Transverse colon (tissue), 4 donors: ENCODE results near the gene LRRN3. TPM values are rescaled to one million over a fixed set of nuclear protein-coding genes. Genes with fewer than 3 reads are reported as not detected.

Experiments used
- DNase-seq: peaks from one replicate; pipeline ENCODE4 v3.0.0-alpha.2; 2019
- H3K27ac ChIP-seq, 4 donors: fragments of 200-600 bp; sonication (generic); 2 replicates each; pipeline ENCODE4 v1.5.1; 2016 to 2018; ENCODE audit warnings: inconsistent platforms in 4 of 4
- H3K27me3 ChIP-seq: fragments of 200-600 bp; sonication (generic); 2 replicates; pipeline ENCODE4 v1.5.1; 2017; ENCODE audit warnings: inconsistent platforms
- H3K36me3 ChIP-seq, 4 donors: fragments of 200-600 bp; sonication (generic); 2 replicates each; pipeline ENCODE4 v1.5.1; 2017 to 2019; ENCODE audit warnings: inconsistent platforms in 4 of 4
- H3K4me1 ChIP-seq, 4 donors: fragments of 200-600 bp; sonication (generic); 2 replicates each; pipeline ENCODE4 v1.5.1; 2017 to 2020; ENCODE audit warnings: inconsistent platforms in 4 of 4
- H3K4me3 ChIP-seq, 4 donors: fragments of 200-600 bp; sonication (generic); 1 replicate in 1 of 4; 2 replicates in 3 of 4; pipeline versions ENCODE4 v1.5.1 to v1.6.1; 2017 to 2019; ENCODE audit warnings: inconsistent platforms in 4 of 4
- H3K9me3 ChIP-seq, 2 donors: fragments of 200-600 bp; sonication (generic); 2 replicates each; pipeline ENCODE4 v1.5.1; 2017 to 2019; ENCODE audit warnings: inconsistent platforms in 2 of 2
- EP300 ChIP-seq: sonication (generic); formaldehyde crosslinking; IDR thresholded peaks from one replicate; pipeline ENCODE4 v1.6.1; 2017; ENCODE audit warnings: antibody characterized with exemption, low read depth
- POLR2A ChIP-seq: fragments of 450-650 bp; IDR thresholded peaks from one replicate; pipeline ENCODE4 v1.6.1; 2016; ENCODE audit warnings: antibody characterized with exemption, mild to moderate bottlenecking, moderate library complexity
- POLR2AphosphoS5 ChIP-seq, 3 donors: sonication (generic); formaldehyde crosslinking; IDR thresholded peaks; one replicate each; pipeline ENCODE4 v1.6.1; 2016; ENCODE audit warnings: antibody characterized with exemption in 3 of 3
- WGBS, 2 donors: methylation state at CpG; one replicate each; pipeline ENCODE4 v1.1.5; 2018; ENCODE audit warnings: low coverage in 1 of 2; 5-methylcytosine and 5-hydroxymethylcytosine counted together
- in situ Hi-C, 4 donors: fragments of 200-750 bp; cut with MboI; loops; one replicate each; pipeline versions ENCODE4 v1.15.0 to v1.15.1; 2017; ENCODE audit warnings: low sequenced_read_pairs in 3 of 4, low pct_ligation_motif_present in 1 of 4, low pct_unique_long_range_greater_than_20kb in 1 of 4
- intact Hi-C: fragments of 100-400 bp; cut with DNase I; formaldehyde crosslinking; loops from one replicate; pipeline ENCODE4 v1.15.1; 2023; ENCODE audit warnings: low total_unique reads
- total RNA-seq, 4 donors: library from RNA; depleted of rRNA; stranded (reverse); fragments of >200 nt; gene quantifications; one replicate each; pipeline ENCODE4 v1.1.0, GENCODE V29; 2016
- TF ChIP-seq, protein P1 (sequence below), 5 experiments: fragments of 200-600 bp in 3 of 5; fragments of 450-650 bp in 2 of 5; sonication (generic) in 3 of 5; IDR thresholded peaks; 1 replicate in 2 of 5; 2 replicates in 3 of 5; pipeline ENCODE4 v1.5.1; 2016 to 2017; ENCODE audit warnings: antibody characterized with exemption in 5 of 5, inconsistent platforms in 3 of 5, mild to moderate bottlenecking in 2 of 5, moderate library complexity in 1 of 5

LRRN3 gene
- total RNA-seq, 4 donors from 2014 or later = 0.27 to 0.32 TPM; not detected in 2

DNA sequence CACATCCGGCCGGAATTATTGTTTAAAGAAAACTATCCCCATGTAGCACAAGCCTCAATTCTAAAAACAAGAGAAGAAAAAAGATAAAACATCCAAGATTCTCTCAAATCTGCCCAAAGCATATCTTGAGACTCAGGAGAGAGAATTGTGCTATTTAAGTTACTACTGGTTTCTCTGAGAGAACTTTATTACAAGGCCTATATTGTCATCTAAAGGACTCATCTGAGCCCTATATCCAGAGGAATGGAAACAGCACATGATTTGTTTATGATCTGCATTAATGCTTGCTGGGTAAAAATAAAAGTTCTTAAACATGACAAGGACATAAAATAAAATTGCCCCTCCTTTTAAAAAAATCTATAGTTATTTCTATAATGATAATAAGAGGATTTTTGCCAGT, 25.0 kb downstream of the LRRN3 start:
- in situ Hi-C loops = no loop called here
- Histone ChIP-seq H3K27me3 (no peaks in the 10 kb centered on the region), H3K4me1 (no peaks in the 10 kb centered on the region), H3K9me3 (no peaks in the 10 kb centered on the region), H3K36me3 (no peaks in the 10 kb centered on the region), H3K27ac (no peak overlapping the region), H3K4me3 (no peak overlapping the region)
- WGBS, 2 donors = 97 to 100% methylated on average over 2 of the region's 2 CpGs
- no peak for DNase-seq
- intact Hi-C loops = no loop called here
- TF ChIP-seq POLR2A = no peak
- TF ChIP-seq, protein P1, sequence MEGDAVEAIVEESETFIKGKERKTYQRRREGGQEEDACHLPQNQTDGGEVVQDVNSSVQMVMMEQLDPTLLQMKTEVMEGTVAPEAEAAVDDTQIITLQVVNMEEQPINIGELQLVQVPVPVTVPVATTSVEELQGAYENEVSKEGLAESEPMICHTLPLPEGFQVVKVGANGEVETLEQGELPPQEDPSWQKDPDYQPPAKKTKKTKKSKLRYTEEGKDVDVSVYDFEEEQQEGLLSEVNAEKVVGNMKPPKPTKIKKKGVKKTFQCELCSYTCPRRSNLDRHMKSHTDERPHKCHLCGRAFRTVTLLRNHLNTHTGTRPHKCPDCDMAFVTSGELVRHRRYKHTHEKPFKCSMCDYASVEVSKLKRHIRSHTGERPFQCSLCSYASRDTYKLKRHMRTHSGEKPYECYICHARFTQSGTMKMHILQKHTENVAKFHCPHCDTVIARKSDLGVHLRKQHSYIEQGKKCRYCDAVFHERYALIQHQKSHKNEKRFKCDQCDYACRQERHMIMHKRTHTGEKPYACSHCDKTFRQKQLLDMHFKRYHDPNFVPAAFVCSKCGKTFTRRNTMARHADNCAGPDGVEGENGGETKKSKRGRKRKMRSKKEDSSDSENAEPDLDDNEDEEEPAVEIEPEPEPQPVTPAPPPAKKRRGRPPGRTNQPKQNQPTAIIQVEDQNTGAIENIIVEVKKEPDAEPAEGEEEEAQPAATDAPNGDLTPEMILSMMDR (IDR thresholded peaks at IDR 0.05) = no peak
- no peak for TF ChIP-seq POLR2AphosphoS5 (IDR thresholded peaks at IDR 0.05)
- TF ChIP-seq EP300 = no peak

- H3K4me1 ChIP-seq = no peaks in the 10 kb centered on the region
- H3K9me3 ChIP-seq = no peaks in the 10 kb centered on the region
- H3K36me3 ChIP-seq = no peaks in the 10 kb centered on the region
- H3K4me3 ChIP-seq = no peak overlapping the region
- H3K27ac ChIP-seq = no peak overlapping the region
- 31 to 42% methylated on average over 3 of the region's 3 CpGs for WGBS, 2 donors
- no peaks in the 10 kb centered on the region for H3K27me3 ChIP-seq
- no peak for TF ChIP-seq POLR2A
- TF ChIP-seq, protein P1 (IDR thresholded peaks at IDR 0.05) = no peak
- TF ChIP-seq EP300 = no peak
- TF ChIP-seq POLR2AphosphoS5 (IDR thresholded peaks at IDR 0.05) = no peak
- in situ Hi-C loops (no loop called here), intact Hi-C loops (no loop called here)
- DNase-seq = no peak
Observed at GRCh38 chr7:111126987-111127386, 36.1 kb downstream of the LRRN3 start.

- no peak for TF ChIP-seq EP300
- TF ChIP-seq, protein P1 (IDR thresholded peaks at IDR 0.05) = no peak
- no peak for TF ChIP-seq POLR2AphosphoS5 (IDR thresholded peaks at IDR 0.05)
- TF ChIP-seq POLR2A = no peak
- in situ Hi-C loops = no loop called here
Observed at GRCh38 chr7:111129435-111129834, 38.5 kb downstream of the LRRN3 start.

DNA sequence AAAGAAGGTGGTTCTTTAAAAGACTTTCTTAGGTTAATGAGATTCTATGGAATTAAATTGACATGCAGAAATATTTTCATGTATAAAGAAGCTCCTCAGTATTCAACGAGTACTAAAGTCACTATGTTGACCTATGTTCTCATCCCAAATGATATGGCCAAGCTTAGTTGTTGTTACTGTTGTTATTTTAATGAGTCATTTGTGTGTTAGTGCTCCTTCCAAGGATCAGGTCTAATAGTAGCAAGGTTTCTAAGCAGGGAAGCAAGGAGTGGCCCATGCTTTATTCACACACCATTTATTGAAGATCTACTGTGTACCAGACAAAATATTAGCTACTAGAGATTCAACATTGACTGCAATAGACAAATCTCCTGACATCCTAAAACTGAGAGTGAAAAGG, 41.9 kb downstream of the LRRN3 start:
- no peak overlapping the region for H3K4me3 ChIP-seq
- in situ Hi-C loops (no loop called here), intact Hi-C loops (no loop called here)
- H3K27ac ChIP-seq = no peak overlapping the region
- WGBS, 2 donors = 80 to 100% methylated on average over 1 of the region's 1 CpG
- no peaks in the 10 kb centered on the region for H3K9me3 ChIP-seq
- H3K36me3 ChIP-seq = no peaks in the 10 kb centered on the region
- peaks cover 0 to 6% (median under 1%) of the 10 kb centered on the region in 4 donors for H3K4me1 ChIP-seq
- TF ChIP-seq, protein P1 (IDR thresholded peaks at IDR 0.05) = no peak
- TF ChIP-seq POLR2A = no peak
- DNase-seq = no peak
- no peaks in the 10 kb centered on the region for H3K27me3 ChIP-seq

More at GRCh38 chr7:111129435-111129834, 38.5 kb downstream of the LRRN3 start:
- intact Hi-C loops = no loop called here
- 93 to 96% methylated on average over 4 of the region's 4 CpGs for WGBS, 2 donors
- Histone ChIP-seq H3K27me3 (no peaks in the 10 kb centered on the region), H3K27ac (no peak overlapping the region), H3K4me1 (no peaks in the 10 kb centered on the region), H3K36me3 (no peaks in the 10 kb centered on the region), H3K4me3 (no peak overlapping the region), H3K9me3 (no peaks in the 10 kb centered on the region)
- no peak for DNase-seq
